Activated CD4-positive, alpha-beta T cell treated with anti-CD3 and anti-CD28 coated beads for 36 hours (primary cell): ENCODE data around the gene GLTP. TPM values are rescaled to one million over a fixed set of nuclear protein-coding genes. Genes with fewer than 3 reads are reported as not detected.
"Not testable (repeated sequence)": the region's sequence is repeated elsewhere in the genome, so short reads cannot be mapped to it uniquely, and the experiment has no call there.

Experiments
- ATAC-seq: fragments of 200-7000 bp; cut with Tn5 transposase; one replicate; pipeline ENCODE4 v1.10.0; 2021; ENCODE audit warnings: mild to moderate bottlenecking, moderate library complexity
- CTCF ChIA-PET: fragments of 350-600 bp; sonication (Branson Sonifier 250); formaldehyde crosslinking; loops from one replicate; lab custom pipeline; 2021; ENCODE audit warnings: antibody characterized with exemption; lab: Charles Lee
- POLR2A ChIA-PET: fragments of 350-600 bp; sonication (Branson Sonifier 250); formaldehyde crosslinking; loops from one replicate; lab custom pipeline; 2021; ENCODE audit warnings: antibody characterized with exemption, inconsistent platforms; lab: Charles Lee
- DNase-seq: peaks from one replicate; pipeline ENCODE4 v3.0.0-alpha.2; 2020
- H3K27ac Mint-ChIP-seq: one replicate; pipeline ENCODE4 v1.8.0; 2021; ENCODE audit warnings: mixed read lengths
- H3K27me3 Mint-ChIP-seq: one replicate; pipeline ENCODE4 v1.8.0; 2021; ENCODE audit warnings: mixed read lengths
- H3K36me3 Mint-ChIP-seq: one replicate; pipeline ENCODE4 v1.8.0; 2021; ENCODE audit warnings: low read depth, mixed read lengths
- H3K4me1 Mint-ChIP-seq: one replicate; pipeline ENCODE4 v1.8.0; 2021; ENCODE audit warnings: mixed read lengths
- H3K4me3 Mint-ChIP-seq: one replicate; pipeline ENCODE4 v1.8.0; 2021; ENCODE audit warnings: mild to moderate bottlenecking, moderate library complexity, mixed read lengths
- H3K9me3 Mint-ChIP-seq: one replicate; pipeline ENCODE4 v1.8.0; 2021; ENCODE audit warnings: low read depth, mixed read lengths
- intact Hi-C, 2 experiments: fragments of 100-400 bp; cut with DNase I in 1 of 2; cut with micrococcal nuclease in 1 of 2; formaldehyde crosslinking; loops; one replicate each; pipeline versions ENCODE4 v1.14.2 to v1.15.1; 2022 to 2024; cut with DNase I, micrococcal nuclease
- total RNA-seq, 2 experiments: library from RNA; stranded (reverse); gene quantifications; one replicate each; pipeline ENCODE4 v1.2.3, GENCODE V29; 2021

GLTP gene
- total RNA-seq, 2 experiments from 2014 or later: 24.2 to 26.9 TPM

DNA sequence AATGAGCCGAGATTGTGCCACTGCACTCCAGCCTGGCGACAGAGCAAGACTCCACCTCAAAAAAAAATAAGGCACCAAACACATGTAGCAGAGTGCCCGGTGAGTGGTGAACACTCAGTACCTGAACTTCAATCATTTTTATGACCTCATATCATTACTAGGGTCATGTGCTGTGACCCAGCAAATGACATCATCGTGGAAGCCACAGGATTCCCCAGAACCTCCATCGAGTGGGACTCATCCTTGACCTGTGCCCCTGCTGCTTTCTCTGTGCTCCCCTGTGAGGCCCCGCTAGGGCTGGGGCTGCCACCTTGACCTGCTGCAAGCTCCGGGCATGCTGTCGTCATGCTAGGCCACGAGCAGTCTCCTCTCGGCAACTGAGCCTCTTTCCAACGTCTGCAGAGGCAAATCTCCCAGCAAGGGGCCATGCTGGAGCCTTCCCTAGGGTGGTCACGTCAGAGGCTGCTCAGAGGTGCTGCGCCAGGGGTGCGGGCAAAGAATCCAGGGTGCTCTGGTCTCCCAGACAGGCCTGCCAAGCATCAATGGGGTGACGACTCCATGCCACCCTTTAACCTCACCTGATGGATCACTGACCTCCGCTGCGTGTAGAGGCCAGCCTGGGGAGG, 18.5 kb downstream of the GLTP start:
- Mint-ChIP-seq H3K4me1 (peaks cover 7% of the 10 kb centered on the region), H3K4me3 (no peak overlapping the region), H3K9me3 (no peaks in the 10 kb centered on the region), H3K27ac (no peak overlapping the region), H3K36me3 (peaks cover 6% of the 10 kb centered on the region), H3K27me3 (no peaks in the 10 kb centered on the region)
- DNase-seq (no peak), ATAC-seq (peak; percentile 26)
- POLR2A ChIA-PET: no interaction called here
- intact Hi-C loops: no loop called here
- CTCF ChIA-PET: interaction anchor here (0.6 to 1.6 kb wide), 2 partner anchors 16 to 58 kb away, joined by 3 read pairs; no protein-coding TSS in a partner anchor

DNA sequence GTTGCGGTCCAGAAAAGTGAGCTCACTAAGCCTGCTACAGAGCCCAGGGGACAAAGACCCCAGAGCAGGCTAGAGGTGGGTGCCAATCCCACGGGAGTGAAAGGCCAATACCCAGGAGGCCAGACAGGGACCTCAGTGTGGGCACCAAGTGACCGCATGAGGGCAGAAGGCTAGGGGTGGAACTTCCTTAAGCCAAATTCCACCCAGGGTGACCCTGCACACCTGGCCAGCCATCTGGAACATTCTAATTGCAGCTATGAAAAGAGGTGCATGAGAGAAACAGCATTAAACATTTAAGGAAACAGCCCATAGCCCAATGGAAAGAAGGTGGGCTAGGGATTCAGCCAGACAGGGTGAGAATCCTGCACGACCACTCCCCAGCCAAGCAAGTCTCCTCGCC, 19.4 kb downstream of the GLTP start:
- Mint-ChIP-seq H3K4me3 (no peak overlapping the region), H3K4me1 (peaks cover 7% of the 10 kb centered on the region), H3K36me3 (peaks cover 6% of the 10 kb centered on the region), H3K27me3 (no peaks in the 10 kb centered on the region), H3K9me3 (no peaks in the 10 kb centered on the region), H3K27ac (no peak overlapping the region)
- intact Hi-C loops: no loop called here
- ATAC-seq: no peak
- ChIA-PET POLR2A (no interaction called here), CTCF (interaction anchor here (0.6 kb wide), 2 partner anchors 57 to 133 kb away, joined by 3 read pairs; no protein-coding TSS in a partner anchor)
- DNase-seq: no peak

DNA sequence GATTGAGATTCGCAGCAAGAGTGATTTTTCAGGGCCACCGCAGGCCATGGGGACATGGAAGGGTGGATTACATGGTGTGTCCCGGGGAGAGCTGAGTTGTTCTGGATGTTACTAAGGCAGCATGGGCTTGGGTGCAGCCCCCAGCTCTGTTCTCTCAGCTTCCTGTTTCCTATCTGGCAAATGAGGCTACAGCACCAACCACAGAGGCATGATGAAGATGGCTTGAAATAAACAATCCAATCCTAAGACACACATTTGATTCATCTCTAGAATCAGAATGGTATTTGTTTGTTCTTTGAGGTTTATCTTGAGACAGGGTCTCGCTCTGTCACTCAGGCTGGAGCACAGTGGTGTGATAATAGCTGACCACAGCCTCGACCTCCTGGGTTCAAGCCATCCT, 21.6 kb downstream of the GLTP start:
- POLR2A ChIA-PET: no interaction called here
- peaks cover 8% of the 10 kb centered on the region for H3K36me3 Mint-ChIP-seq
- H3K4me1 Mint-ChIP-seq: peaks cover 3% of the 10 kb centered on the region
- intact Hi-C loops: no loop called here
- CTCF ChIA-PET: interaction anchor here (1.2 to 2.3 kb wide), 2 partner anchors 13 to 85 kb away, joined by 3 to 12 read pairs; no protein-coding TSS in a partner anchor
- H3K9me3 Mint-ChIP-seq: no peaks in the 10 kb centered on the region
- H3K27ac Mint-ChIP-seq: no peak overlapping the region
- no peaks in the 10 kb centered on the region for H3K27me3 Mint-ChIP-seq
- ATAC-seq (no peak), DNase-seq (no peak)
- H3K4me3 Mint-ChIP-seq: no peak overlapping the region

DNA sequence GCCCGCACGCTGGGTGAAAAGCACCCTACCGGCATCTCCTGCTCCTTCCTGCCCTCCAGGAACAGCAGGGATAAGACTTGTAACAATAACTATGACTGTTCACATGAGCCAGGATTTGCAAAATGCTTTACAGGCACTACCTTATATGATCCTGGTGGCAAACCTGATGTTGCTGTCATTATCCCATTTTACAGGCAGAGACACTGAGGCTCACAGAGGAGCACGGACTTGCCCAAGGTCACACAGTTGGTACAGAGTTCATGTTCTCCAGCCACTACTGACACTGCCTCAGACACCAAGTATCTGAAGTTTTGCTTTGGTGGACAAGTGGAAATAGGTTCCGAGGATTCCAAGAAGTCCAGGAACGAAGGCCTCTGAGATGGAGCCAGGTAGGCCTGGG, 22.6 kb downstream of the GLTP start:
- Mint-ChIP-seq H3K4me3 (no peak overlapping the region), H3K27me3 (no peaks in the 10 kb centered on the region), H3K27ac (no peak overlapping the region), H3K9me3 (no peaks in the 10 kb centered on the region), H3K36me3 (peaks cover 11% of the 10 kb centered on the region), H3K4me1 (peaks cover 3% of the 10 kb centered on the region)
- ChIA-PET CTCF (interaction anchor here (0.5 to 1.2 kb wide), 3 partner anchors 31 to 196 kb away, joined by 3 read pairs; no protein-coding TSS in a partner anchor), POLR2A (interaction anchor here (0.7 kb wide), 1 partner anchor 25 kb away, joined by 5 read pairs; no protein-coding TSS in a partner anchor)
- ATAC-seq (no peak), DNase-seq (no peak)
- intact Hi-C loops: no loop called here

DNA sequence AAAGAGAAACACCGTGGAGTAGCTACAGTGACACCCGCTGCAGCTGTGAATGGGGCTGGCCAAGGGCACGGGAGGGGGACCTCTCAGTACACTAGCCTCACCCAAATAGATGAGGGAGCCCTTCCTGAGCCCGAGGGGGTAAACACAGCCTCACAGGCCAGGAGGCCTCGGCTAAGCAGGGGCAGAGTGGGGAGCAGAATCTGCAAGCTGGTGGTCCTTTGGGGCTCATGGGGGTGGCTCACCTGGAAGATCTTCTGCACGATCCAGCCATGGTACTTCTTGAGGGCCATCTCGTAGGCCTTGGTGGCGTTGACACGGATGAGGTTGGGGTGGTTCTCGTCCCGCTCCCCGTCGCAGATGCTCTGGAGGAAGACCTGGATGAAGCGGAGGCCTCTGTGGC, 25.0 kb downstream of the GLTP start:
- no peak for DNase-seq
- no peak overlapping the region for H3K4me3 Mint-ChIP-seq
- no peaks in the 10 kb centered on the region for H3K27me3 Mint-ChIP-seq
- H3K9me3 Mint-ChIP-seq: no peaks in the 10 kb centered on the region
- peaks cover 9% of the 10 kb centered on the region for H3K36me3 Mint-ChIP-seq
- H3K4me1 Mint-ChIP-seq: no peaks in the 10 kb centered on the region
- intact Hi-C loops: no loop called here
- ATAC-seq: no peak
- CTCF ChIA-PET: interaction anchor here (1.1 to 2.8 kb wide), 2 partner anchors 50 to 224 kb away, joined by 3 to 14 read pairs; no protein-coding TSS in a partner anchor
- no peak overlapping the region for H3K27ac Mint-ChIP-seq
- POLR2A ChIA-PET: no interaction called here

DNA sequence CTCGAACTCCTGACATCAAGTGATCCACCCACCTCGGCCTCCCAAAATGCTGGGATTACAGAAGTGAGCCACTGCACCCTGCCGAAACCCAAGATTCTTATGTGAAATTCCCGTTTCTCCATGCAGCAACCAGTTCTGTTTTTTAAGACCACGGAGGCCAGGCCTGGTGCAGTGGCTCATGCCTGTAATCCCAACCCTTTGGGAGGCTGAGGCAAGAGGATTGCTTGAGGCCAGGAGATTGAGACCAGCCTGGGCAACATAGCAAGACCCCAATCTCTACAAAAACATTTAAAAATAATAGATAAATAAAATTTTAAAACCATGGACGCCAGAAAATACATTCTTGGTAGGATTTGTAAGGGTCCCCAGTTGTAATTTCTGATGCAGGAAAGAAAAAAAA, 29.8 kb downstream of the GLTP start:
- POLR2A ChIA-PET: not testable (repeated sequence)

DNA sequence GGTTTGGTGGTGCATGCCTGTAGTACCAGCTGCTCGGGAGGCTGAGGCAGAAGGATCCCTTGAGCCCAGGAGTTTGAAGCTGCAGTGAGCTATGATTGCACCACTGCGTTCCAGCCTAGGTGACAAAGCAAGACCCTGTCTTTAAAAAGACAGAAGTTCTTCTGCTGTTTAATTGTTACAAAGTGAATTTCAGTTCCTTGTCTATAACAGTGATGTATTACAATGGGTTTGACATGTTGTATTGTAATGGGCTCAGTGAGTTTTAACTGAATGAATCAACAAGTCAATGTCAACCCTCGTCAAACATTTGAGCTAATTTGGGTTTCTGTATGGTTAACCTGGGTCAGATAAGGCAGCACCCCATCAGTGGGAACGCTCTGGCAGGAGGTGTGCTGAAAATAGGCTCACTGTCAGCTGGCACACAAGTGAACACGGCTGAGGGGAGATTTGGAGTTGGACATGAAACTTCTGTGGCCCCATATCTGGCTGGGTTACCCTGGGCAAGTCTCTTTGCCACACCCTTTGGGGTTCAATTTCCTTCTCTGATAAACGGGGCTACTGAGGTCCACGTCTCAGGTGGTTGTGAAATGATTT, 33.1 kb downstream of the GLTP start:
- ChIA-PET POLR2A (no interaction called here), CTCF (interaction anchor here (0.6 to 4.6 kb wide), 6 partner anchors 9 to 800 kb away, joined by 3 to 58 read pairs (median 6); no protein-coding TSS in a partner anchor)
- ATAC-seq (no peak), DNase-seq (no peak)
- intact Hi-C loops: loop anchor here in 1 of 2 experiments (5.0 kb wide), 1 partner anchor 250 kb away; no protein-coding TSS in a partner anchor
- Mint-ChIP-seq H3K4me3 (no peak overlapping the region), H3K36me3 (no peaks in the 10 kb centered on the region), H3K9me3 (no peaks in the 10 kb centered on the region), H3K27ac (no peak overlapping the region), H3K4me1 (peaks cover 4% of the 10 kb centered on the region), H3K27me3 (no peaks in the 10 kb centered on the region)

More for the DNA sequence above, 29.8 kb downstream of the GLTP start:
- H3K36me3 Mint-ChIP-seq, H3K27ac Mint-ChIP-seq, H3K4me1 Mint-ChIP-seq, intact Hi-C loops, H3K27me3 Mint-ChIP-seq, ATAC-seq, H3K9me3 Mint-ChIP-seq, H3K4me3 Mint-ChIP-seq, DNase-seq: not testable (repeated sequence)
- CTCF ChIA-PET: interaction anchor here (0.7 to 1.5 kb wide), 3 partner anchors 8 to 26 kb away, joined by 3 to 4 read pairs (median 4); no protein-coding TSS in a partner anchor

DNA sequence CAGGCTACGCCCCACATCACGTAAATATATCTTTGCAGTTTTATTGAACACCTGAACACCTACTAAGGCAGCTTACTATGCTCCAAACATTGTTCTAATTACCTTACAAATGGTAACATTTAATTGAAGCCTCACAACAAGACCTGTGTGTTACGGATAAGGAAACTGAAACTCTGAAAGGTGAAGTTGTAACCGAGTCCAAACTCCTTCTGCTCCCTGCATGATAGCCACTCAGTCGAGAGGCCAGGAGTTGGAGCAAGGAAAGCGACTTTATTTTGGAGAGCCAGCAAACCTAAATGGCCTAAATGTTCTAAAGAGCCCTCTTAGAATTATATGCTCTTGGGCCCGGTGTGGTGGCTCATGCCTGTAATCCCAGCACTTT, 34.5 kb downstream of the GLTP start:
- Mint-ChIP-seq H3K4me1 (peaks cover 4% of the 10 kb centered on the region), H3K27me3 (no peaks in the 10 kb centered on the region), H3K4me3 (peak overlapping the region; percentile 21), H3K36me3 (no peaks in the 10 kb centered on the region), H3K9me3 (no peaks in the 10 kb centered on the region), H3K27ac (no peak overlapping the region)
- DNase-seq: no peak
- POLR2A ChIA-PET: interaction anchor here (0.9 kb wide), 1 partner anchor 17 kb away, joined by 4 read pairs; no protein-coding TSS in a partner anchor
- intact Hi-C loops: loop anchor here (1.0 to 5.0 kb wide), 7 partner anchors 34 to 328 kb away; partner anchors contain the start of genes FAM222A (in 1 of the 2), GLTP (in 1 of the 2), MMAB (in 1 of the 2) and MVK (in 1 of the 2)
- CTCF ChIA-PET: interaction anchor here (0.6 to 4.6 kb wide), 40 partner anchors 8 to 1590 kb away, joined by 3 to 58 read pairs (median 4); partner anchors contain the start of gene TRPV4
- no peak for ATAC-seq

DNA sequence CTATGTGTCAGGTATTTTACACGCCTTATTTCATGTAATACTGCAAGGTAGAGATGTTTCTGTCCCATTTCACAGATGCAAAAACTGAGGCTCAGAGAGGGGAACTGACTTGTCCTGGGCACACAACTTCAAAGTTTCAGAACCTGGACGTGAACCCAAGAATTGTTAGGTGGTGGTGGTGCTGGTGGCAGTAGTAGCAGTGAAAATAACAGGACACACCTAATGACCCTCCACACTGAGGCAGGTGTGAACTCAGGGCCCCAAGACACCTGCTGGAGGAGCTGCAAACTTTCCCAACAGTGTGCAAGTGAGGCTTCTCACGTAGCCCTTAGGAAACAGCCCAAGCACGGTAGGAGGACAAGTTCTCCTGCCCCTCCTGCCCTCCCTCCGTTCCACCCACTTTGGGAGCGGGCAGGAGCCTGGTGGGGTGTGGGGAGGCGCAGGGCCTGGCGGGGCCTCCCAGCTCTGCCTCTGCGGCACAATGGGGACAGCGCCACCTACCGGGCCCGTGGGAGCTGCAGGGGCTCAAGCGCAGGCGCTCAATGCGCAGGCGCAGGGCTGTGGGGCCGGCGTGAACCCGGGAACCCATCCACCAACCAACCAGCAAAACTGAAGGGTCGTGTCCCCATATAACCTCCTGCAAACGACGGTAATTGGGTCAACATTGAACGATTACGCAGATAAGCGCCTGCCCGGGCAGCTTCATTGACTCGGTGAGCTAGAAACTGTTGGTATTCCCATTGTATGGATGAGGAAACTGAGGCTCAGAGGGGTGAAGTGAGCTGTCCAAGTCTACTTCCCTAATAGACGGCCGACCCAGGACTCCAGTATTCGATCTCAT, 35.1 kb downstream of the GLTP start:
- H3K27ac Mint-ChIP-seq: no peak overlapping the region
- no peaks in the 10 kb centered on the region for H3K9me3 Mint-ChIP-seq
- ChIA-PET POLR2A (interaction anchor here (0.5 to 0.9 kb wide), 2 partner anchors 16 to 23 kb away, joined by 4 read pairs; no protein-coding TSS in a partner anchor), CTCF (interaction anchor here (0.5 to 4.6 kb wide), 43 partner anchors 9 to 1589 kb away, joined by 3 to 58 read pairs (median 4); partner anchors contain the start of gene TRPV4)
- peak; percentile 99 for ATAC-seq
- DNase-seq: peak; percentile 95
- peak overlapping the region; percentile 21 for H3K4me3 Mint-ChIP-seq
- intact Hi-C loops: loop anchor here (1.0 to 5.0 kb wide), 7 partner anchors 35 to 327 kb away; partner anchors contain the start of genes FAM222A (in 1 of the 2), GLTP (in 1 of the 2), MMAB (in 1 of the 2) and MVK (in 1 of the 2)
- peaks cover 4% of the 10 kb centered on the region for H3K4me1 Mint-ChIP-seq
- no peaks in the 10 kb centered on the region for H3K27me3 Mint-ChIP-seq
- no peaks in the 10 kb centered on the region for H3K36me3 Mint-ChIP-seq

DNA sequence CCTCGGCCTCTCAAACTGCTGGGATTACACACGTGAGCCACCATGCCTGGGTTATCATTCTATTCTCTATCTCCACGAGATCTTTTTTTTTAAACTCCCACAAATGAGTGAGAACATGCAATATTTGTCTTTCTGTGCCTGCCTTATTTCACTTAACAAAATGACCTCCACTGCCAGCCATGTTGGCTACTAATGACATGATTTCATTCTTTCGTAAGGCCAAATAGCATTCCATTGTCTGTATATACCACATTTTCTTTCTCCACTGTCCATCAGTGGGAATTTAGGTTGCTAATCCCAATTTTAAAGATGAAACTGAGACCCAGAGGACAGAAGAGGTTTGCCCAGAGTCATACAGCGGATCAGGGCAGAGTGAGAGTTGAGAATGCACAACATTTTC, 36.2 kb downstream of the GLTP start:
- ATAC-seq (no peak), DNase-seq (no peak)
- Mint-ChIP-seq H3K36me3 (no peaks in the 10 kb centered on the region), H3K27ac (no peak overlapping the region), H3K4me1 (peaks cover 4% of the 10 kb centered on the region), H3K9me3 (no peaks in the 10 kb centered on the region), H3K27me3 (no peaks in the 10 kb centered on the region), H3K4me3 (no peak overlapping the region)
- ChIA-PET CTCF (interaction anchor here (0.6 to 4.6 kb wide), 5 partner anchors 16 to 126 kb away, joined by 3 to 58 read pairs (median 5); no protein-coding TSS in a partner anchor), POLR2A (interaction anchor here (1.0 kb wide), 1 partner anchor 11 kb away, joined by 3 read pairs; no protein-coding TSS in a partner anchor)
- intact Hi-C loops: loop anchor here in 1 of 2 experiments (2.0 kb wide), 1 partner anchor 325 kb away; no protein-coding TSS in a partner anchor
